HepG2 (cell line): ENCODE data around the gene CFAP92. TPM values are rescaled to one million over a fixed set of nuclear protein-coding genes. Genes with fewer than 3 reads are reported as not detected.
A peak's percentile ranks its signal among the peaks of the same experiment; 100 is the strongest.

Experiments
- ATAC-seq: fragments of 200-7000 bp; cut with Tn5 transposase; 3 replicates; pipeline ENCODE4 v1.9.1; 2020; ENCODE audit warnings: mild to moderate bottlenecking, moderate library complexity
- BruUV-seq: library from RNA; stranded (reverse); fragments of 400-500 nt; replicated peaks from 2 replicates; lab custom pipeline; 2021; lab: Mats Ljungman, UMichigan
- CTCF ChIA-PET: fragments of 300-600 bp; formaldehyde crosslinking; extraction: SDS; loops from one replicate; lab custom pipeline; 2021; ENCODE audit warnings: low total read pairs, inconsistent platforms, low intra/inter-chr PET ratio; lab: Yijun Ruan, JAX
- POLR2A ChIA-PET: fragments of 350-600 bp; sonication (Branson Sonifier 250); formaldehyde crosslinking; loops from one replicate; lab custom pipeline; 2020; ENCODE audit warnings: antibody characterized with exemption, inconsistent platforms; lab: Yijun Ruan, JAX
- DNase-seq: peaks from one replicate; pipeline ENCODE4 v3.0.0-alpha.2; 2015; ENCODE audit warnings: low spot score
- FAIRE-seq: peaks from 3 replicates; lab custom pipeline; 2011; peaks lifted over from hg19 to GRCh38; lab: Jason Lieb, UNC
- H2AFZ ChIP-seq: one replicate; pipeline ENCODE4 v1.6.1; 2011; ENCODE audit warnings: low read length, inconsistent platforms
- H3K27ac ChIP-seq: fragments of 300-600 bp; 3 replicates; pipeline ENCODE4 v1.8.0; 2011; ENCODE audit warnings: mixed run types, mild to moderate bottlenecking, mixed read lengths, low read length, inconsistent platforms; ENCODE audit not compliant: insufficient read depth; ENCODE audit errors: extremely low read length
- H3K27me3 ChIP-seq, 2 experiments: fragments of 200-600 bp in 1 of 2; 2 replicates in 1 of 2; 3 replicates in 1 of 2; pipeline versions ENCODE4 v1.6.0 to v1.8.0; 2011; ENCODE audit warnings: low read length in 2 of 2, mild to moderate bottlenecking in 2 of 2, moderate library complexity in 2 of 2, inconsistent platforms in 1 of 2; ENCODE audit not compliant: insufficient read depth in 2 of 2, control insufficient read depth in 1 of 2
- H3K36me3 ChIP-seq, 2 experiments: fragments of 200-600 bp in 1 of 2; replicated peaks in 1 of 2; 2 replicates in 1 of 2; 3 replicates in 1 of 2; pipeline versions ENCODE4 v1.5.1 to v1.8.0; 2011; ENCODE audit warnings: low read length in 2 of 2, inconsistent platforms in 1 of 2; ENCODE audit not compliant: insufficient read depth in 2 of 2, control insufficient read depth in 1 of 2
- H3K4me1 ChIP-seq: 2 replicates; pipeline ENCODE4 v1.5.1; 2012; ENCODE audit warnings: low read length, inconsistent platforms; ENCODE audit not compliant: insufficient read depth
- H3K4me2 ChIP-seq: 2 replicates; pipeline ENCODE4 v1.6.0; 2011; ENCODE audit warnings: low read depth, low read length, inconsistent platforms
- H3K4me3 ChIP-seq, 3 experiments: fragments of 200-600 bp in 1 of 3; sonication (generic), shearing (Covaris generic) in 1 of 3; replicated peaks in 1 of 3; 2 replicates each; pipeline ENCODE4 v1.5.1; 2011 to 2016; ENCODE audit warnings: low read length in 3 of 3, inconsistent platforms in 2 of 3, low read depth in 2 of 3, mild to moderate bottlenecking in 2 of 3, control low read depth in 1 of 3, mixed read lengths in 1 of 3; ENCODE audit not compliant: insufficient read depth in 1 of 3
- H3K79me2 ChIP-seq: one replicate; pipeline ENCODE4 v1.6.1; 2011; ENCODE audit warnings: low read length, inconsistent platforms; ENCODE audit not compliant: insufficient read depth
- H3K9ac ChIP-seq: 2 replicates; pipeline ENCODE4 v1.6.0; 2011; ENCODE audit warnings: mild to moderate bottlenecking, low read depth, low read length, inconsistent platforms; ENCODE audit not compliant: insufficient read depth
- H3K9me3 ChIP-seq: 2 replicates; pipeline ENCODE4 v1.5.1; 2012; ENCODE audit warnings: mild to moderate bottlenecking, low read length
- H4K20me1 ChIP-seq: 2 replicates; pipeline ENCODE4 v1.6.0; 2011; ENCODE audit warnings: inconsistent platforms, mild to moderate bottlenecking, low read length, moderate library complexity; ENCODE audit not compliant: insufficient read depth
- DPF2 ChIP-seq: sonication (generic); formaldehyde crosslinking; IDR thresholded peaks from 2 replicates; pipeline ENCODE4 v1.4.0; 2020; ENCODE audit warnings: mild to moderate bottlenecking, low read depth, missing genetic modification reagents, borderline replicate concordance
- EEA1 ChIP-seq: sonication (generic); formaldehyde crosslinking; IDR thresholded peaks from 2 replicates; pipeline ENCODE4 v1.5.1; 2020; ENCODE audit warnings: mild to moderate bottlenecking, missing genetic modification reagents, borderline replicate concordance
- EZH2 ChIP-seq: conservative IDR thresholded peaks from 2 replicates; pipeline ENCODE4 v1.6.1; 2012; ENCODE audit warnings: mild to moderate bottlenecking, low read depth, low read length, moderate library complexity
- PCBP2 ChIP-seq: fragments of 200-400 bp; formaldehyde crosslinking; optimal IDR thresholded peaks from 2 replicates; pipeline ENCODE3; 2018; ENCODE audit warnings: low read length, low read depth; ENCODE audit not compliant: poor library complexity, severe bottlenecking
- PRPF4 ChIP-seq: fragments of 200-400 bp; formaldehyde crosslinking; IDR thresholded peaks from 2 replicates; pipeline ENCODE4 v1.6.1; 2016; ENCODE audit warnings: low read length, low read depth; ENCODE audit not compliant: poor library complexity, severe bottlenecking
- TOPORS ChIP-seq: sonication (generic); formaldehyde crosslinking; IDR thresholded peaks from 2 replicates; pipeline ENCODE4 v1.8.0; 2023; ENCODE audit warnings: mild to moderate bottlenecking, missing genetic modification reagents
- TSC22D2 ChIP-seq: sonication (generic); formaldehyde crosslinking; IDR thresholded peaks from 2 replicates; pipeline ENCODE4 v1.5.1; 2020; ENCODE audit warnings: missing genetic modification reagents, mild to moderate bottlenecking, borderline replicate concordance
- ZFP90 ChIP-seq: sonication (generic); formaldehyde crosslinking; IDR thresholded peaks from 2 replicates; pipeline ENCODE4 v1.8.0; 2022; ENCODE audit warnings: missing genetic modification reagents, mild to moderate bottlenecking, inconsistent platforms, borderline replicate concordance
- ZNF20 ChIP-seq: sonication (generic); formaldehyde crosslinking; IDR thresholded peaks from 2 replicates; pipeline ENCODE4 v1.4.0; 2020; ENCODE audit warnings: mild to moderate bottlenecking, moderate library complexity, missing genetic modification reagents
- ZNF24 ChIP-seq: fragments of 450-650 bp; IDR thresholded peaks from 2 replicates; pipeline ENCODE4 v1.6.1; 2017; ENCODE audit warnings: antibody characterized with exemption, mild to moderate bottlenecking
- ZNF547 ChIP-seq: sonication (generic); formaldehyde crosslinking; IDR thresholded peaks from 2 replicates; pipeline ENCODE4 v1.5.1; 2020; ENCODE audit warnings: mild to moderate bottlenecking, missing genetic modification reagents
- WGBS: methylation state at CpG from one replicate; pipeline ENCODE4 v1.1.6; 2017; ENCODE audit warnings: low lambda C conversion rate; 5-methylcytosine and 5-hydroxymethylcytosine counted together
- in situ Hi-C: cut with HindIII; loops from 2 replicates; pipeline ENCODE4 v1.10.0; 2017; ENCODE audit warnings: low pct_unique_long_range_greater_than_20kb; ENCODE audit not compliant: extremely low pct_ligation_motif_present
- intact Hi-C: fragments of 100-400 bp; cut with micrococcal nuclease; formaldehyde crosslinking; loops from one replicate; pipeline ENCODE4 v1.10.0; 2022; ENCODE audit not compliant: unreplicated experiment
- polyA plus RNA-seq, 8 experiments: library from polyadenylated mRNA; depleted of rRNA in 3 of 8; stranded (reverse) in 7 of 8; unstranded in 1 of 8; fragments of >200 nt; fragmentation: Illumina TruSeq in 4 of 8; extraction: Trizol in 4 of 8; gene quantifications; 2 replicates each; pipeline versions ENCODE4 v1.2.1 to v1.2.3, GENCODE V29; 2011 to 2016; ENCODE audit warnings: low read depth in 4 of 8, missing spikeins in 1 of 8, mixed read lengths in 1 of 8; ENCODE audit not compliant: insufficient read depth in 1 of 8
- total RNA-seq, 5 experiments: library from RNA; depleted of rRNA; stranded (reverse); fragments of >200 nt; fragmentation: Illumina TruSeq; extraction: Trizol; gene quantifications; 2 replicates each; pipeline ENCODE4 v1.2.3, GENCODE V29; 2016; ENCODE audit warnings: low read depth in 1 of 5
- TF ChIP-seq, protein P1 (sequence below): IDR thresholded peaks from 2 replicates; pipeline ENCODE4 v1.6.1; 2016; ENCODE audit warnings: low read depth, control low read depth

The CFAP92 gene
- total and polyA plus RNA-seq, 2 of the 13 experiments (the other 11 are each of a cell fraction or from before 2014, with no cell fraction given), result 0.18 to 0.46 TPM

GRCh38 chr3:129001101-129001805, 7.4 kb upstream of the CFAP92 start, which contains the start of gene EFCC1:
Gene EFCC1, plus strand, starts transcription at chr3:129001304. Its CDS starts 325 bp downstream, at chr3:129001629.
- H3K36me3 ChIP-seq, result no peaks in the 10 kb centered on the region; a peak in 1 of 5 replicates
- H3K9ac ChIP-seq, result no peak within 1 kb of the TSS
- in situ Hi-C loops (no loop called here), intact Hi-C loops (no loop called here)
- ATAC-seq (no peak), FAIRE-seq (no peak), DNase-seq (no peak)
- no peak within 1 kb of the TSS for H3K4me2 ChIP-seq
- peaks cover 0 to 40% of the 10 kb centered on the region in 2 experiments for H3K27me3 ChIP-seq
- WGBS, result 39% methylated on average over 47 of the region's 74 CpGs
- H3K27ac ChIP-seq, result no peak within 1 kb of the TSS
- H2AFZ ChIP-seq, result no peak within 1 kb of the TSS
- H3K79me2 ChIP-seq, result no peaks in the 10 kb centered on the region
- CTCF ChIA-PET, result no interaction called here
- TF ChIP-seq TSC22D2 (CRISPR knock-in tag), result no peak
- no peak for TF ChIP-seq ZFP90 (CRISPR knock-in tag)
- TF ChIP-seq ZNF24, result no peak
- TF ChIP-seq, protein P1, sequence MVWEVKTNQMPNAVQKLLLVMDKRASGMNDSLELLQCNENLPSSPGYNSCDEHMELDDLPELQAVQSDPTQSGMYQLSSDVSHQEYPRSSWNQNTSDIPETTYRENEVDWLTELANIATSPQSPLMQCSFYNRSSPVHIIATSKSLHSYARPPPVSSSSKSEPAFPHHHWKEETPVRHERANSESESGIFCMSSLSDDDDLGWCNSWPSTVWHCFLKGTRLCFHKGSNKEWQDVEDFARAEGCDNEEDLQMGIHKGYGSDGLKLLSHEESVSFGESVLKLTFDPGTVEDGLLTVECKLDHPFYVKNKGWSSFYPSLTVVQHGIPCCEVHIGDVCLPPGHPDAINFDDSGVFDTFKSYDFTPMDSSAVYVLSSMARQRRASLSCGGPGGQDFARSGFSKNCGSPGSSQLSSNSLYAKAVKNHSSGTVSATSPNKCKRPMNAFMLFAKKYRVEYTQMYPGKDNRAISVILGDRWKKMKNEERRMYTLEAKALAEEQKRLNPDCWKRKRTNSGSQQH (CRISPR knock-in tag), result no peak
- TF ChIP-seq ZNF547 (CRISPR knock-in tag), result no peak
- no peak for TF ChIP-seq PRPF4
- BruUV-seq, result no TSS peak
- no peaks in the 10 kb centered on the region for H4K20me1 ChIP-seq
- no peaks in the 10 kb centered on the region for H3K9me3 ChIP-seq
- POLR2A ChIA-PET, result no interaction called here
- H3K4me3 ChIP-seq, result no peak within 1 kb of the TSS
- peaks cover 54% of the 10 kb centered on the region for H3K4me1 ChIP-seq

GRCh38 chr3:129000742-129001100, 6.8 kb upstream of the CFAP92 start:
- Histone ChIP-seq H3K27ac (no peak overlapping the region), H3K27me3 (peaks cover 0 to 40% of the 10 kb centered on the region in 2 experiments), H4K20me1 (no peaks in the 10 kb centered on the region), H3K4me1 (peaks cover 49% of the 10 kb centered on the region), H2AFZ (no peak overlapping the region), H3K4me2 (no peak overlapping the region), H3K79me2 (no peaks in the 10 kb centered on the region), H3K36me3 (no peaks in the 10 kb centered on the region; a peak in 1 of 5 replicates), H3K9ac (no peak overlapping the region), H3K9me3 (no peaks in the 10 kb centered on the region), H3K4me3 (no peak overlapping the region)
- no TSS peak for BruUV-seq
- ChIA-PET POLR2A (no interaction called here), CTCF (no interaction called here)
- ATAC-seq, result no peak
- intact Hi-C loops (no loop called here), in situ Hi-C loops (no loop called here)
- no peak for FAIRE-seq
- no peak for TF ChIP-seq DPF2 (CRISPR knock-in tag)
- TF ChIP-seq PCBP2, result no peak
- 0 out of 2 replicates have a peak, but pooled peaks have one; percentile 32 for TF ChIP-seq EZH2
- TF ChIP-seq ZNF20 (CRISPR knock-in tag), result no peak
- no peak for TF ChIP-seq TOPORS
- TF ChIP-seq EEA1, result no peak
- DNase-seq, result no peak
- 36% methylated on average over 4 of the region's 15 CpGs for WGBS
